ENCODE measurements around the gene ZNF398.

DNA sequence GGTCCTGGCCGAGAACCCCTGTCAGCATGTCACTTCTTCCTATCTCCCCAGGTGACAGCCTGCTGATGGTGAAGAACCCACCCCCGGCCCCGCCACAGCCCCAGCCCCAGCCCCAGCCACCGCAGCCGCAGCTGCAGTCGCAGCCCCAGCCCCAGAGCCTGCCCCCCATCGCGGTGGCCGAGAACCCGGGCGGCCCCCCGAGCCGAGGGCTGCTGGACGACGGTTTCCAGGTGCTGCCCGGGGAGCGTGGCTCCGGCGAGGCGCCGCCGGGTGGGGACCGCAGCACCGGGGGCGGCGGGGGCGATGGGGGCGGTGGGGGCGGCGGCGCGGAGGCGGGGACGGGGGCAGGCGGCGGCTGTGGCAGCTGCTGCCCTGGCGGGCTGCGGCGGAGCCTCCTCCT, 76.5 kb downstream of the ZNF398 start:
- TF ChIP-seq POLR2A (IDR thresholded peaks at IDR 0.05) = no peak
- no peak for TF ChIP-seq POLR2AphosphoS5 (IDR thresholded peaks at IDR 0.05)
- TF ChIP-seq, protein P1, sequence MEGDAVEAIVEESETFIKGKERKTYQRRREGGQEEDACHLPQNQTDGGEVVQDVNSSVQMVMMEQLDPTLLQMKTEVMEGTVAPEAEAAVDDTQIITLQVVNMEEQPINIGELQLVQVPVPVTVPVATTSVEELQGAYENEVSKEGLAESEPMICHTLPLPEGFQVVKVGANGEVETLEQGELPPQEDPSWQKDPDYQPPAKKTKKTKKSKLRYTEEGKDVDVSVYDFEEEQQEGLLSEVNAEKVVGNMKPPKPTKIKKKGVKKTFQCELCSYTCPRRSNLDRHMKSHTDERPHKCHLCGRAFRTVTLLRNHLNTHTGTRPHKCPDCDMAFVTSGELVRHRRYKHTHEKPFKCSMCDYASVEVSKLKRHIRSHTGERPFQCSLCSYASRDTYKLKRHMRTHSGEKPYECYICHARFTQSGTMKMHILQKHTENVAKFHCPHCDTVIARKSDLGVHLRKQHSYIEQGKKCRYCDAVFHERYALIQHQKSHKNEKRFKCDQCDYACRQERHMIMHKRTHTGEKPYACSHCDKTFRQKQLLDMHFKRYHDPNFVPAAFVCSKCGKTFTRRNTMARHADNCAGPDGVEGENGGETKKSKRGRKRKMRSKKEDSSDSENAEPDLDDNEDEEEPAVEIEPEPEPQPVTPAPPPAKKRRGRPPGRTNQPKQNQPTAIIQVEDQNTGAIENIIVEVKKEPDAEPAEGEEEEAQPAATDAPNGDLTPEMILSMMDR (IDR thresholded peaks at IDR 0.05 in 8 of 11, conservative IDR thresholded peaks at IDR 0.05 in 3 of 11) = no peak
